Type B pancreatic cell (in vitro differentiated cells): ENCODE results near the gene AP3S1. TPM values are rescaled to one million over a fixed set of nuclear protein-coding genes. Genes with fewer than 3 reads are reported as not detected.

Experiments used
- DNase-seq: peaks from one replicate; pipeline ENCODE4 v3.0.0; 2021; ENCODE audit warnings: mixed read lengths; ENCODE audit not compliant: unreplicated experiment; ENCODE audit errors: extremely low spot score
- H3K27ac Mint-ChIP-seq: 2 replicates; pipeline ENCODE4 v1.8.0; 2021; ENCODE audit warnings: mild to moderate bottlenecking, mixed read lengths
- H3K27me3 Mint-ChIP-seq: 2 replicates; pipeline ENCODE4 v1.8.0; 2021; ENCODE audit warnings: mixed read lengths
- H3K36me3 Mint-ChIP-seq: 2 replicates; pipeline ENCODE4 v1.8.0; 2021; ENCODE audit warnings: mixed read lengths
- H3K4me1 Mint-ChIP-seq: one replicate; pipeline ENCODE4 v1.8.0; 2021; ENCODE audit warnings: mixed read lengths; ENCODE audit not compliant: unreplicated experiment
- H3K4me3 Mint-ChIP-seq: 2 replicates; pipeline ENCODE4 v1.8.0; 2021; ENCODE audit warnings: mild to moderate bottlenecking, mixed read lengths
- H3K9me3 Mint-ChIP-seq: 2 replicates; pipeline ENCODE4 v1.8.0; 2021; ENCODE audit warnings: mixed read lengths
- total RNA-seq: library from RNA; stranded (reverse); gene quantifications from 2 replicates; pipeline ENCODE4 v1.2.1, GENCODE V29; 2021; ENCODE audit warnings: low replicate concordance
- TF ChIP-seq, protein P1 (sequence below): fragments of 200-600 bp; sonication (generic); conservative IDR thresholded peaks from 2 replicates; pipeline ENCODE4 v1.5.0; 2021; ENCODE audit warnings: antibody characterized with exemption, mild to moderate bottlenecking

Gene AP3S1
- total RNA-seq, 1 donor from 2014 or later = 77.5 TPM

DNA sequence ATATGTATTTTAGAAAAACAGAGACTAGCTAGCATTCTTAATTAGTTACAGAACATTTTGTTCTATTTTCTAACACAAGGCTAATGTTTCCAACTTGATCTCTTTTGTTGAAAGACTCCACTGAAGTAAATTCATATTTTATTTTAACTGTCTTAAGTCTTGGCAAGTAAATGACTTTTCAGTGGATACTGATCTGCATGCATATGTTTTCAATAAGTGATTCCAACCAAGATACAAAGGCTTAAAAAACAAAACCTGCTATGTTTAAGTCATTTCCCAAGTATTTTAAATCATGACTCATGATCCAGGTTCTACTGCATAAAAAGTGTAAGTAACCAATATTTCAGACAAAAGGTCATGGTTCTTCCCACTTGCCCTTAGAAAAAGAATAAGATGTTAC lies 31.0 kb upstream of the AP3S1 start:
- Mint-ChIP-seq H3K27ac (no peak overlapping the region), H3K36me3 (peaks cover 26% of the 10 kb centered on the region), H3K27me3 (peaks cover 23% of the 10 kb centered on the region), H3K4me1 (peaks cover 19% of the 10 kb centered on the region), H3K4me3 (no peak overlapping the region), H3K9me3 (peaks cover 4% of the 10 kb centered on the region)
- no peak for DNase-seq
- TF ChIP-seq, protein P1, sequence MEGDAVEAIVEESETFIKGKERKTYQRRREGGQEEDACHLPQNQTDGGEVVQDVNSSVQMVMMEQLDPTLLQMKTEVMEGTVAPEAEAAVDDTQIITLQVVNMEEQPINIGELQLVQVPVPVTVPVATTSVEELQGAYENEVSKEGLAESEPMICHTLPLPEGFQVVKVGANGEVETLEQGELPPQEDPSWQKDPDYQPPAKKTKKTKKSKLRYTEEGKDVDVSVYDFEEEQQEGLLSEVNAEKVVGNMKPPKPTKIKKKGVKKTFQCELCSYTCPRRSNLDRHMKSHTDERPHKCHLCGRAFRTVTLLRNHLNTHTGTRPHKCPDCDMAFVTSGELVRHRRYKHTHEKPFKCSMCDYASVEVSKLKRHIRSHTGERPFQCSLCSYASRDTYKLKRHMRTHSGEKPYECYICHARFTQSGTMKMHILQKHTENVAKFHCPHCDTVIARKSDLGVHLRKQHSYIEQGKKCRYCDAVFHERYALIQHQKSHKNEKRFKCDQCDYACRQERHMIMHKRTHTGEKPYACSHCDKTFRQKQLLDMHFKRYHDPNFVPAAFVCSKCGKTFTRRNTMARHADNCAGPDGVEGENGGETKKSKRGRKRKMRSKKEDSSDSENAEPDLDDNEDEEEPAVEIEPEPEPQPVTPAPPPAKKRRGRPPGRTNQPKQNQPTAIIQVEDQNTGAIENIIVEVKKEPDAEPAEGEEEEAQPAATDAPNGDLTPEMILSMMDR = no peak

DNA sequence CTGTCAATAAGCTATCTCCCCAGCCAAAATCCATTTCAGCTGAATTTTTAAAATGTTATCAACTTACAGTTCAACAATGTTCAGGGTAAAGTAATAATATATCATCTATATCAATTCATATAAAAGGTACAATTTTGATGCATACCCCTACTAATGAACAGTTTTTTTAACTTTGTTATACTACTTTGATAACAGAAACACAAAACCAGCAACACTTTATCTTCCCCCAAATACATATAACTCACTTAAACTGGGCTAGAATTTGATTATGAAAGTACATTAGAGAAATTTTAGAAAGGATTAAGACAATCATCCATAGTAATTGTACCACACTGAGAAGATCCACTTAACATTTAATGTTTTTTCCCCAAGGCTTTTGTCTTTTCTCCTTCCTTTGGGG lies 30.3 kb upstream of the AP3S1 start:
- Mint-ChIP-seq H3K36me3 (peaks cover 26% of the 10 kb centered on the region), H3K9me3 (peaks cover 4% of the 10 kb centered on the region), H3K27ac (no peak overlapping the region), H3K4me1 (peaks cover 19% of the 10 kb centered on the region), H3K4me3 (no peak overlapping the region), H3K27me3 (peaks cover 26% of the 10 kb centered on the region)
- DNase-seq = no peak
- TF ChIP-seq, protein P1 = no peak

DNA sequence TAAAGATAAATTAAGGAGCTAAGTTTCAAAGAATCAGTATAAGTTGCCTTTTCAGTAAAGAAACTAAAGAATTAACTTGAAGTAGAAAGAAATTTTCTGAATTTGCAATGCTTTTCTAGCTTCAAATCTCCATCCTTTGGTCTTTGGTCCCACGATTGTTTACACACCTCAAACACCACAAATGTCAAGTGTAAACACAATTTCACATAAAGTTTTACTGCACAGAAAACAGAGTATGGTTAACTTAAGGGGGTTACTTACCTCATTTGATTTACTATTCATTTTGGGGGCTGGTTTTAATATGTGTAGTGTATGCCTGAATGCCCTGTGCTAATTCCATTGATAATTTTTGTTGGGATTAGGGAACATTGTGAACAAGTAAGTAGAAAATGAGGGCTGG lies 29.4 kb upstream of the AP3S1 start:
- Mint-ChIP-seq H3K27ac (no peak overlapping the region), H3K4me1 (peaks cover 19% of the 10 kb centered on the region), H3K36me3 (peaks cover 24% of the 10 kb centered on the region), H3K9me3 (peaks cover 2% of the 10 kb centered on the region), H3K4me3 (no peak overlapping the region), H3K27me3 (peaks cover 29% of the 10 kb centered on the region)
- TF ChIP-seq, protein P1 = no peak
- DNase-seq = no peak

DNA sequence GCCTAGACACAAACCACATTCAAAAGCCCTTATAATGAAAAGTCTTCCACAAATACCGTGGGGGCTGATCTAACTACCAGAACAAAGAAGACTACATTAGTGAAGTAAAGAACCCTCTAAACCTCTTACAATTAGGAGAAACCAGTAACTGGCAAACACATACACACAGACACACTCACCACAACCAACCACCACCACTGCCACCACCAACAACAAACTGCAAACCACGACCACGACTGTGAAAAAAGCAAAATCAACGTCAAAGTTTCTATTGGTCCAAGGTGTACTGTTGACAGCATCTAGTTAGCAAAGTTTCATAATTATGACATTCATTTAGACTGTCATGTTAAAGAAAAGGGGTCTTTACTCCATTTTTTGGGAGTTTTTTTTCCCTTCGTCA lies 28.0 kb upstream of the AP3S1 start:
- Mint-ChIP-seq H3K4me1 (peaks cover 19% of the 10 kb centered on the region), H3K4me3 (peak overlapping the region; percentile 69), H3K9me3 (no peaks in the 10 kb centered on the region), H3K27me3 (peaks cover 31% of the 10 kb centered on the region), H3K27ac (no peak overlapping the region), H3K36me3 (peaks cover 20% of the 10 kb centered on the region)
- TF ChIP-seq, protein P1 = no peak
- no peak for DNase-seq

DNA sequence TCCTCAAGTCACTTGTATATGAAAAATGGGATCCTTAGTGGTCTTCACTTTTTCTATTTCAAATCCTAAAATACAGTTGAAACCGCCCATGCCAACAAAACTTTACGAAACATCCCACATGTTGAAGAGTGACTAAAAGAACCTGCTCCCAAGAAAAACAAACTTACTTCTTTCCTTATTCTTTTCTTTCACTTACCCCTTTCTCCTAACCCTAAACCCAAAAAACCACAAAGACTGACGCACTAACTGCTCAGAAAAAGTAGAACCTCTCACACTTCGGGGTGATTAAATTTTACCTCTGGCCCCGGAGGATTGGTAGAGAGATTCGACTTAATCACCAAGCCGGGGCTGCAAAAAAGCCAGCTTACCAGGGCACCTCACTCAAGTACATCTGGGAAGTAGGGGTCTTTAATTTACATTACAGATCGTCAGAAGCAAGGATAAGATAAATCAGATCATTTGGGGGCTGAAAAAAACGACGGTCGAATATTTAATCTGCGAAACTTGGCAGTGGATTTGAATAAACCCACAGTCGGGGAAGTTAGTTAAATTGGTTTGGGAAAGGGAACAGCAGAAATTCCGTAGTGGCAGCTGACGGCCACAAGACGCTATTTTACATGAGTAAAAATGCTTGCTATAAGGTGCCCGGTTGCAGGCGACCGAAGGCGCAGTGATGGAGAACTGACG lies 26.6 kb upstream of the AP3S1 start:
- TF ChIP-seq, protein P1 = peak; percentile 54
- Mint-ChIP-seq H3K9me3 (no peaks in the 10 kb centered on the region), H3K27me3 (peaks cover 37% of the 10 kb centered on the region), H3K36me3 (peaks cover 15% of the 10 kb centered on the region), H3K4me1 (peaks cover 19% of the 10 kb centered on the region), H3K27ac (no peak overlapping the region), H3K4me3 (peak overlapping the region; percentile 86)
- no peak for DNase-seq
